ENCODE data around the gene SETD4. TPM values are rescaled to one million over a fixed set of nuclear protein-coding genes. Genes with fewer than 3 reads are reported as not detected.

Gene SETD4
- total and polyA plus RNA-seq, 2 of the 4 experiments (the other 2 are of a cell fraction) = 9.5 to 11.4 TPM

- Histone ChIP-seq H4K91ac (ENCODE audit: insufficient read depth, low read depth, low read length) (no peak overlapping the region), H3K14ac (replicated peaks; ENCODE audit: low read depth, low read length) (no peak overlapping the region), H4K5ac (ENCODE audit: low read depth, low read length) (no peak overlapping the region), H3K4me1 (ENCODE audit: control insufficient read depth, insufficient read depth, low read length) (no peaks in the 10 kb centered on the region), H3K4me2 (ENCODE audit: low read depth, low read length) (no peak overlapping the region), H3K9me1 (ENCODE audit: insufficient read depth, low read length) (no peaks in the 10 kb centered on the region), H2BK5ac (ENCODE audit: low read depth, low read length, poor library complexity, severe bottlenecking) (no peak overlapping the region), H2AFZ (replicated peaks; ENCODE audit: low read length, poor library complexity) (no peak overlapping the region), H2BK15ac (ENCODE audit: low read depth, low read length) (no peak overlapping the region), H3K9ac (ENCODE audit: low read depth, low read length) (no peak overlapping the region), H4K8ac (ENCODE audit: low read depth in 2 of 2, low read length in 2 of 2) (no peak overlapping the region), H3K4ac (ENCODE audit: low read depth, low read length) (no peak overlapping the region), H3K27me3 (ENCODE audit: control insufficient read depth, insufficient read depth, low read length) (peaks cover 24% of the 10 kb centered on the region), H2BK120ac (ENCODE audit: low read depth, low read length) (no peak overlapping the region), H3K23ac (ENCODE audit: low read depth, low read length) (no peak overlapping the region), H4K20me1 (ENCODE audit: insufficient read depth, low read length) (no peaks in the 10 kb centered on the region), H3K56ac (ENCODE audit: extremely low read depth, insufficient read depth, low read length) (no peak overlapping the region), H2AK9ac (replicated peaks; ENCODE audit: low read depth, low read length, poor library complexity) (no peak overlapping the region), H3K36me3 (ENCODE audit: control insufficient read depth, insufficient read depth, low read length) (no peaks in the 10 kb centered on the region), H3K18ac (ENCODE audit: low read depth, low read length) (no peak overlapping the region), H3K27ac (ENCODE audit: insufficient read depth, low read length) (no peak overlapping the region), H2BK20ac (ENCODE audit: low read depth, low read length) (no peak overlapping the region), H3K79me1 (ENCODE audit: low read depth in 1 of 2, low read length in 2 of 2) (no peaks in the 10 kb centered on the region), H3K9me3 (ENCODE audit: control insufficient read depth, insufficient read depth, low read length) (no peaks in the 10 kb centered on the region), H3K4me3 (ENCODE audit: insufficient read depth, low read depth, low read length) (no peak overlapping the region), H2AK5ac (ENCODE audit: low read depth, low read length) (no peak overlapping the region)
- no TSS peak for BruUV-seq (replicated peaks)
- intact Hi-C loops (cut with micrococcal nuclease) = no loop called here
- no peak for ATAC-seq (ENCODE audit: low read depth)
- no CpG with 5 or more reads among the region's 2 CpGs for WGBS, 2 experiments (ENCODE audit: extremely low coverage in 2 of 2, insufficient read length in 1 of 2)
- POLR2A ChIA-PET (ENCODE audit: unreplicated experiment) = no interaction called here
- in situ Hi-C loops (cut with MboI; ENCODE audit: low sequenced_read_pairs) = no loop called here
- TF ChIP-seq BHLHE40 (IDR thresholded peaks at IDR 0.05; ENCODE audit: low read depth, low read length) = no peak
- 0 out of 2 replicates have a peak, but pooled peaks have one; percentile 8 for TF ChIP-seq CEBPB (IDR thresholded peaks at IDR 0.05; ENCODE audit: low read depth, low read length)
- CTCF ChIA-PET = no interaction called here
- DNase-seq = no peak
- dilution Hi-C loops (cut with HindIII; ENCODE audit: low sequenced_read_pairs, unreplicated experiment) = no loop called here
Measured at GRCh38 chr21:36010801-36011200, 49.5 kb downstream of the SETD4 start.

Measured in IMR-90 (cell line).